H9 (cell line): Measurements from ENCODE around the gene TFEB. TPM values are rescaled to one million over a fixed set of nuclear protein-coding genes. Genes with fewer than 3 reads are reported as not detected.

Source experiments
- DNase-seq: peaks from one replicate; pipeline ENCODE4 v3.0.0-alpha.2; 2017
- H2AFZ ChIP-seq: one replicate; pipeline ENCODE4 v1.6.1; 2013; ENCODE audit warnings: mild to moderate bottlenecking, low read length, control low read depth, moderate library complexity
- H2AK5ac ChIP-seq: 2 replicates; pipeline ENCODE4 v1.6.1; 2013; ENCODE audit warnings: low read length, control low read depth, mixed read lengths; ENCODE audit not compliant: insufficient read length
- H2BK120ac ChIP-seq: one replicate; pipeline ENCODE4 v1.6.1; 2013; ENCODE audit warnings: low read depth, mild to moderate bottlenecking, low read length, control low read depth, inconsistent platforms; ENCODE audit not compliant: poor library complexity, severe bottlenecking
- H2BK12ac ChIP-seq: 2 replicates; pipeline ENCODE4 v1.6.1; 2013; ENCODE audit warnings: low read length, control low read depth, mixed read lengths, low read depth; ENCODE audit not compliant: insufficient read length
- H2BK15ac ChIP-seq: 2 replicates; pipeline ENCODE4 v1.6.1; 2013; ENCODE audit warnings: low read depth, low read length, control low read depth
- H2BK20ac ChIP-seq: one replicate; pipeline ENCODE4 v1.6.1; 2013; ENCODE audit warnings: low read depth, mild to moderate bottlenecking, low read length, control low read depth, inconsistent platforms; ENCODE audit not compliant: poor library complexity, severe bottlenecking
- H2BK5ac ChIP-seq: 2 replicates; pipeline ENCODE4 v1.6.1; 2013; ENCODE audit warnings: low read length, control low read depth, mixed read lengths; ENCODE audit not compliant: insufficient read length
- H3K14ac ChIP-seq: 2 replicates; pipeline ENCODE4 v1.6.1; 2013; ENCODE audit warnings: low read length, control low read depth; ENCODE audit not compliant: insufficient read depth
- H3K18ac ChIP-seq: 2 replicates; pipeline ENCODE4 v1.6.1; 2013; ENCODE audit warnings: low read depth, mild to moderate bottlenecking, mixed read lengths, low read length, control low read depth; ENCODE audit not compliant: insufficient read length
- H3K23ac ChIP-seq: 2 replicates; pipeline ENCODE4 v1.6.1; 2013; ENCODE audit warnings: low read length, control low read depth, mixed read lengths, low read depth; ENCODE audit not compliant: insufficient read length
- H3K23me2 ChIP-seq: 2 replicates; pipeline ENCODE4 v1.6.1; 2013; ENCODE audit warnings: low read depth, mild to moderate bottlenecking, mixed read lengths, low read length, control low read depth; ENCODE audit not compliant: insufficient read length, poor library complexity, severe bottlenecking
- H3K27ac ChIP-seq: 2 replicates; pipeline ENCODE4 v1.5.1; 2013; ENCODE audit warnings: low read length, control low read depth, mixed read lengths, low read depth; ENCODE audit not compliant: insufficient read length
- H3K27me3 ChIP-seq: 2 replicates; pipeline ENCODE4 v1.6.1; 2013; ENCODE audit warnings: low read length, control low read depth, inconsistent platforms; ENCODE audit not compliant: insufficient read depth
- H3K4ac ChIP-seq: 2 replicates; pipeline ENCODE4 v1.6.1; 2013; ENCODE audit warnings: low read depth, mild to moderate bottlenecking, control low read depth, inconsistent platforms, low read length, moderate library complexity
- H3K4me1 ChIP-seq: 2 replicates; pipeline ENCODE4 v1.6.1; 2013; ENCODE audit warnings: low read length, control low read depth, inconsistent platforms; ENCODE audit not compliant: insufficient read depth
- H3K4me2 ChIP-seq: 2 replicates; pipeline ENCODE4 v1.6.1; 2013; ENCODE audit warnings: low read length, control low read depth, mixed read lengths; ENCODE audit not compliant: insufficient read length, insufficient read depth
- H3K56ac ChIP-seq: 2 replicates; pipeline ENCODE4 v1.6.1; 2013; ENCODE audit warnings: low read depth, mild to moderate bottlenecking, mixed read lengths, low read length, control low read depth; ENCODE audit not compliant: insufficient read length
- H3K79me1 ChIP-seq: 2 replicates; pipeline ENCODE4 v1.6.1; 2013; ENCODE audit warnings: low read depth, mild to moderate bottlenecking, moderate library complexity, low read length, control low read depth, inconsistent platforms; ENCODE audit not compliant: insufficient read depth, poor library complexity, severe bottlenecking
- H3K79me2 ChIP-seq: 2 replicates; pipeline ENCODE4 v1.6.1; 2013; ENCODE audit warnings: low read length, control low read depth, inconsistent platforms; ENCODE audit not compliant: insufficient read depth
- H3K9ac ChIP-seq: 2 replicates; pipeline ENCODE4 v1.6.1; 2013; ENCODE audit warnings: low read length, control low read depth, mixed read lengths; ENCODE audit not compliant: insufficient read length; ENCODE audit errors: extremely low read depth
- H3K9me3 ChIP-seq: one replicate; pipeline ENCODE4 v1.6.1; 2013; ENCODE audit warnings: low read depth, low read length, inconsistent platforms; ENCODE audit not compliant: control insufficient read depth
- H3T11ph ChIP-seq: one replicate; pipeline ENCODE4 v1.6.1; 2013; ENCODE audit warnings: mild to moderate bottlenecking, low read length, control low read depth, inconsistent platforms
- H4K20me1 ChIP-seq: one replicate; pipeline ENCODE4 v1.6.1; 2013; ENCODE audit not compliant: control insufficient read depth, insufficient read length, insufficient read depth
- H4K5ac ChIP-seq: 2 replicates; pipeline ENCODE4 v1.6.1; 2013; ENCODE audit warnings: low read depth, mild to moderate bottlenecking, mixed read lengths, low read length, control low read depth; ENCODE audit not compliant: insufficient read length
- H4K8ac ChIP-seq: replicated peaks from 2 replicates; pipeline ENCODE4 v1.6.1; 2013; ENCODE audit warnings: low read length, control low read depth, mixed read lengths, low read depth; ENCODE audit not compliant: insufficient read length
- H4K91ac ChIP-seq: 2 replicates; pipeline ENCODE4 v1.6.1; 2013; ENCODE audit warnings: low read depth, mild to moderate bottlenecking, moderate library complexity, mixed read lengths, low read length, control low read depth; ENCODE audit not compliant: insufficient read length
- H3K27ac Mint-ChIP-seq, 3 experiments: 2 replicates in 2 of 3; 3 replicates in 1 of 3; pipeline ENCODE4 v1.8.0; 2020 to 2021; ENCODE audit warnings: mixed read lengths in 3 of 3, mild to moderate bottlenecking in 1 of 3, moderate library complexity in 1 of 3
- H3K27me3 Mint-ChIP-seq: 2 replicates; pipeline ENCODE4 v1.8.0; 2021; ENCODE audit warnings: low read depth, mild to moderate bottlenecking, moderate library complexity, mixed read lengths
- H3K36me3 Mint-ChIP-seq, 3 experiments: 2 replicates in 2 of 3; 3 replicates in 1 of 3; pipeline ENCODE4 v1.8.0; 2020 to 2021; ENCODE audit warnings: low read depth in 3 of 3, mixed read lengths in 3 of 3; ENCODE audit not compliant: insufficient read depth in 1 of 3
- H3K4me1 Mint-ChIP-seq, 2 experiments: 2 replicates each; pipeline ENCODE4 v1.8.0; 2020; ENCODE audit warnings: mixed read lengths in 2 of 2
- H3K4me3 Mint-ChIP-seq, 2 experiments: 2 replicates in 1 of 2; 3 replicates in 1 of 2; pipeline ENCODE4 v1.8.0; 2020 to 2021; ENCODE audit warnings: mild to moderate bottlenecking in 2 of 2, mixed read lengths in 2 of 2, moderate library complexity in 1 of 2
- H3K9me3 Mint-ChIP-seq, 2 experiments: 2 replicates in 1 of 2; 3 replicates in 1 of 2; pipeline ENCODE4 v1.8.0; 2020; ENCODE audit warnings: mild to moderate bottlenecking in 2 of 2, mixed read lengths in 2 of 2, moderate library complexity in 1 of 2
- CTCF ChIP-seq: fragments of 200-600 bp; sonication (generic); conservative IDR thresholded peaks from 3 replicates; pipeline ENCODE4 v1.8.0; 2021; ENCODE audit warnings: antibody characterized with exemption, mild to moderate bottlenecking
- WGBS: extraction: QIAGEN DNeasy Blood & Tissue Kit; methylation state at CpG from one replicate; pipeline ENCODE4 v1.1.7; 2013; ENCODE audit warnings: missing lambda C conversion rate, low lambda C conversion rate, mixed read lengths; ENCODE audit not compliant: insufficient read length; ENCODE audit errors: extremely low coverage; 5-methylcytosine and 5-hydroxymethylcytosine counted together
- total RNA-seq: library from RNA; stranded (reverse); gene quantifications from 2 replicates; pipeline ENCODE4 v1.2.1, GENCODE V29; 2021

Gene TFEB
- total RNA-seq, 1 experiment from 2014 or later: 1.2 TPM

GRCh38 chr6:41702089-41702745, 33.2 kb downstream of the TFEB start:
- no peak overlapping the region for H3K18ac ChIP-seq
- no peak overlapping the region for H3K14ac ChIP-seq
- H3K36me3 Mint-ChIP-seq: no peaks in the 10 kb centered on the region; a peak in 1 of 7 replicates
- H2BK15ac ChIP-seq: no peak overlapping the region
- WGBS: no CpG with 5 or more reads among the region's 10 CpGs
- no peak overlapping the region for H2BK120ac ChIP-seq
- H2AK5ac ChIP-seq: no peak overlapping the region
- H3K79me2 ChIP-seq: no peaks in the 10 kb centered on the region
- no peak overlapping the region for H4K5ac ChIP-seq
- no peak overlapping the region for H3K4me3 Mint-ChIP-seq
- H3K27me3 ChIP-seq: no peaks in the 10 kb centered on the region
- peaks cover 28 to 35% of the 10 kb centered on the region in 2 experiments for H3K4me1 Mint-ChIP-seq
- H3K23me2 ChIP-seq: no peaks in the 10 kb centered on the region
- no peak overlapping the region for H3K27ac ChIP-seq
- no peak overlapping the region for H2BK20ac ChIP-seq
- no peak overlapping the region for H4K91ac ChIP-seq
- H4K8ac ChIP-seq: no peak overlapping the region
- H3K79me1 ChIP-seq: no peaks in the 10 kb centered on the region
- no peaks in the 10 kb centered on the region for H4K20me1 ChIP-seq
- no peaks in the 10 kb centered on the region for H3K9me3 ChIP-seq
- no peak overlapping the region for H3K9ac ChIP-seq
- no peak overlapping the region for H3K4me2 ChIP-seq
- no peak overlapping the region for H3K27ac Mint-ChIP-seq
- H3K56ac ChIP-seq: no peak overlapping the region
- H3K27me3 Mint-ChIP-seq: peaks cover 4% of the 10 kb centered on the region
- no peaks in the 10 kb centered on the region; the same call in 1 of the 2 replicates for H3K4me1 ChIP-seq
- H2AFZ ChIP-seq: no peak overlapping the region
- no peak overlapping the region for H2BK5ac ChIP-seq
- H3K23ac ChIP-seq: no peak overlapping the region
- H3K9me3 Mint-ChIP-seq: no peaks in the 10 kb centered on the region
- H2BK12ac ChIP-seq: no peak overlapping the region
- no peak for TF ChIP-seq CTCF
- no peak overlapping the region for H3K4ac ChIP-seq
- no peak overlapping the region for H3T11ph ChIP-seq
- no peak for DNase-seq
